Measurements from ENCODE around the gene ZWILCH.
"Not testable (repeated sequence)": the region's sequence is repeated elsewhere in the genome, so short reads cannot be mapped to it uniquely, and the experiment has no call there.

ZWILCH gene

GRCh38 chr15:66488525-66488924, 16.6 kb upstream of the ZWILCH start:
- DNase-seq (ENCODE audit: low spot score), result no peak

DNA sequence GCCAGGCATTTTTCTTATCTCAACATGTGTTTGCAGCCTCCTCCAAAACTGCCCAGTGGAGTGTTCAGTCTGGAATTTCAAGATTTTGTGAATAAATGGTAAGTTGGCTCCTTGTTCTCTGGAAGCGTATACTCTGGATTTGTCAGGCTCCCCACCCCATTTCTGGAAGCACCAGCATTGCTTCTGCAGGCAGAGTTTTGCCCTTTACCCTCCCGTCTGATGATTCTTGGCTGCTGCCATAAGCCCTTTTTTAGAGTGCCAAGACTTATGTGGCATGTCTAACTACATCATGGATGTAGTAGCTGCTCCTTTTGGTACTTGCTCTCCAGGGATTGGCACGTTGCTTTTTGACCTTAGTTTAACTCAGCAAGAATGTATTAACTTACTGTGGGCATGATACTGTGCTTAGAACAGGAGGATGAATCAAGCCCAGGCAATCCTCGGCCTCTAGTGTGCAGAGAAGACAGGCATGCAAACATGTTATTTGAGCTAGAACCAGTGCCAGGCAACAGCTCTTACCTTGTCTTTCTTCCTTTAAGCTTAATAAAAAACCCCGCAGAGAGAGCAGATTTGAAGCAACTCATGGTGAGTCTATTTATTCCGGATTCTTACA, 15.8 kb upstream of the ZWILCH start:
- DNase-seq (ENCODE audit: low spot score), result no peak

- DNase-seq (ENCODE audit: low spot score), result no peak
These were observed 13.3 kb upstream of the ZWILCH start for GRCh38 chr15:66491846-66492245.

GRCh38 chr15:66494262-66494661, 10.9 kb upstream of the ZWILCH start:
- no peak for DNase-seq (ENCODE audit: low spot score)

DNA sequence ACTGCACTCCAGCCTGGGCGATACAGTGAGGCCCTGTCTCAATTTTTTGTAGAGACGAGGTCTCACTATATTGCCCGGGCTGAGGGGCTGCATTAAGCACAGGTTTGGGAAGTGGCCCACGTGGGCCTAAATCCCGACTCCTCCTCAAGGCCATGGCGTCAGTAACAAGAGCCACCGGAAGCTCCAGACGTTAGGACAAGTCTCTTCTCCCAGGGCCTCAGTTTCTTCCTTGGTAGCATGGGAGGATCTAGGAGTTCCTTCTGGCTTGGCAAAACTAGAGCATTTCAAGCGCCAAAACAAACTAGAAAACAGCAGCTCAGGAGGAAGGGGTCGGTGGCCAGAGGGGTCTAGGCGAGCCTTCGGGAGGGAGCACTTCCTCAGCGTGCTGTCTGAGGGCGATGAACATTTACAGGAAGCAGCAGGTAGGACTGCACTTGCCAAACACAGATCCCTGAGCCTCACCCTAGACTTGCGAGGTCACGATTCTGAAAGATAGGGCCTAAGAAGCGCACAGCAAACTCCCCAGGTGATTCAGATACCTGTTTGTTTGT, 8.1 kb upstream of the ZWILCH start:
- peak; percentile 56 for DNase-seq (ENCODE audit: low spot score)

GRCh38 chr15:66497502-66498455, 7.3 kb upstream of the ZWILCH start, which contains the start of gene SNAPC5:
Gene SNAPC5, minus strand, starts transcription at chr15:66497762. Its CDS starts 31 bp downstream, at chr15:66497731.
- DNase-seq (ENCODE audit: low spot score), result peak; percentile 97

DNA sequence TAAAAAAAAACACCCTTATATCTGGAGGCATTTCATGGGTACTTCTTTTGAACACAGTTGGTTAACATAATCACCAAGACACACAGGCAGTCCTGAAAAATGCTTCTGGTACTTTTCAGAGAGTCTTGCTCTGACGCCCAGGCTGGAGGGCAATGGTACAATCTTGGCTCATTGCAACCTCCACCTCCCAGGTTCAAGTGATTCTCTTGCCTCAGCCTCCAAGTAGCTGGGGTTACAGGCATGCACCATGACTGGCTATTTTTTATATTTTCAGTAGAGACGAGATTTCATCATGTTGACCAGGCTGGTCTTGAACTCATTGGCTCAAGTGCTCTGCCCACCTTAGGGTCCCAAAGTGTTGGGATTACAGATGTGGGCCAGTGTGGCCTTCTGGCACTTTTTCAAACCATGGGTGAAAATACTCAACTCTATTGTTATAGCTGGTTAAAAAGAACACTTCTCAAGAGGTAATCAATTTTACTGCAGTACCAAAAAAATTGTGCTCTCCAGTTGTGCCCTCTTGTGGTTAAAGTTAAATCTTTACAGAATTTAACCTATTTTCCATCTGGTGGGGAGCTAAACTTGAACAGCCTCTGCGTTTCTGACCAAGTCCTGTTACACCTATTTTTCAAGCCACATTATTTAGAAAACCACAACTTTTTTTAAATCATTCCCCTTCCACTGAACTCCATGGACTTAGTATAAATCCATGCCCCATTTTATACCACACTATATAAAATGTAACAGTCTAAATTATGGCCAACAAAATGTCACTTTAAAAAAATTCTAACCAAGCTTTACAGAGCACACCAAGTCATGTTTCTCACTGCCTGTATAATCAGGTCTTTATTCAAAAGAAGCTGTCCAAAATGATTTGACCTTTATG, 6.4 kb upstream of the ZWILCH start:
- peak; percentile 47 for DNase-seq (ENCODE audit: low spot score)

DNA sequence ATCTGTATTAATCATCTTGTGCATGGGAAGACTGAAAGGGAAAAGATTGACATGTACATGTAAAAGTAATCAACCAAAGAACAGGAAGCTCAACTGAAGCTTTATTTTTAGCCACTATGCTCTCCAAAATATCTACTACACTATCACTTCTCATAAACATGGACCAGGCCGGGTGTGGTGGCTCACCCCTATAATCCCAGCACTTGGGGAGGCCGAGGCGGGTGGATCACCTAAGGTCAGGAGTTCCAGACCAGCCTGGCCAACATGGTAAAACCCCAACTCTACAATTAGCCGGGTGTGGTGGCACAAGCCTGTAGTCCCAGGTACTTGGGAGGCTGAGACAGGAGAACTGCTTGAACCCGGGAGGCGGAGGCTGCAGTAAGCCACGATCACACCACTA, 4.8 kb upstream of the ZWILCH start:
- DNase-seq (ENCODE audit: low spot score), result not testable (repeated sequence)

DNA sequence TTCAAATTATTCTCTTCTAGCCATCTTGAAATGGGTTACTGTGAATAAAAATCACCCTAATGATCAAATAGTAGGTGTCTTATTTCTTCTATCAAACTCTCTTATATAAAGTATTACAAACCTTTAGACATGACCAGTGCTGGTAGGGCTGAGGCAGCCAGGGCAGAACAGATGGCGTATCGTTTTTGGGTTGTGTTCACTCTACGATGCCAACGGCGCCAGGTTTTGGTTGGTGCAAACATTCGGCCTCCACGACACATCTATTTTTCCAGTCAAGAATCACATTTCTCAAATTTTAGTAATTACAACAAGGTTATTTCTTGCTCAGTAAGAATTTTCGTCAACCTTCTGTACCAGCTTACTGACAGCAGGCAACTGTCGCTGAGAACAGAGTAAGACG, 2.6 kb upstream of the ZWILCH start:
- no peak for DNase-seq (ENCODE audit: low spot score)

GRCh38 chr15:66503041-66503648, 2.0 kb upstream of the ZWILCH start:
- not testable (repeated sequence) for DNase-seq (ENCODE audit: low spot score)

DNA sequence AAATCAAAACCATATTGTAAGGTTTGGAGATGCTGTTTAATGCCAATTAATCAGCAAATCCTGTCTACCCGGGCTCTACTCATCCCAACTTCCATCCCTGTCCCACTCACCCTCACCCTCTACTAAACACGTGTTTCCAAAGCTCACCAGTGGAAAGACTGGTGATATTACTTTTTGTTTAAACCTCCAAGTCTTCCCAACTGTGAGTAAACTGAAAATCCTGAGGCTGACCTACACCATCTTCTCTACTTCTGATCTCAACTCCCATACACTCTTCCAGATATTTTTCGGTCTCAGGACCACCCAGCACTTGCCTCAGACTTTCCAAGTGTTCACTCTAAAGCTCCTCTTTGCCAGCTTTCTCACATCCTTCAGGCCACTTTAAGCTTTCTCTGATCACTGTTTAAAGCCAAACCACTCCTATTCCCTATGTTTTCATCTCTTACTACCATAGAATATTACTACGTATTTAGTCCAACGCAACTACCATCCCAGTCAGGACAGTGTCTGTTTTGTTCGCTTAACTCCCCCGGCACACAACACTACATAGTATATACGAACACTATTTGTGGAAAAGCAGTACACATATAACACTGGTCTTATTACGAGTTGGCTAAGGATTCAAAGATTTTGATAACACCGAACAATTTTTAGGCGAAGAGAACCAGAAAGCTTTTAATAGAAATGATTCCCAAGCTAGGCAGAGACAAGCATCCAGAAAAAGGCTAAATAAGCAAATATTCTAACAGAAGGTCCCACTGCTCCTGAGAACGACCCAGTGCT, 1.2 kb upstream of the ZWILCH start:
- DNase-seq (ENCODE audit: low spot score), result no peak

GRCh38 chr15:66505430-66505811, 295 bp downstream of the ZWILCH start:
- DNase-seq (ENCODE audit: low spot score), result no peak

- DNase-seq (ENCODE audit: low spot score), result no peak
These were observed 692 bp downstream of the ZWILCH start for GRCh38 chr15:66505818-66506217.

DNA sequence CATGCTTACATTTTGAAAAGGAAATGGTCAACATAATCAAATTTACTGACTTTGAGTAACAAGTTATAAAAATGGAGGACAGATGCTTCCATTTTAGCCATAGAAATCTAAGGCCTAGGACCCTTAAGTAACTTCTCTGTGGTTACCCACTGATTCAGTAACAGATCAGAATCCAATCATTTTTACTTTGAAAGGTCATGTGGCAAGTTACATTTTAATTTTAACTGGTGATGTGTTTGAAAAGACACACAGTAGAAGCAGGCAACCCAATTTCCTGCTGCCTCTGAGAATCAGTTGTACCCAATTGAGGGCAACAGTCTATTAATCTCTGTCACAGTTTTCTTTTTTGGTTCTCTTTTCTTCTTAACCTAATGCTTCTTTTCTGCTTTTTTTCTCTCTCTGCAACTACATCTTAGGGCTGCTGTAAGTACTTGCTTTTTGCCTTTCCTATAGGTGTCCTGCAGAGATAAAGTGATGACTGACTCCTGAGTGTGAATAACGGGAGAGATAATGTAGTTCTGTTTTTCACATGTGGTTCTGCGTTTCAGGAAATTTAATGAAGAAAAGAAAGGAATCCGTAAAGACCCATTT, 3.3 kb downstream of the ZWILCH start:
- DNase-seq (ENCODE audit: low spot score), result no peak

DNA sequence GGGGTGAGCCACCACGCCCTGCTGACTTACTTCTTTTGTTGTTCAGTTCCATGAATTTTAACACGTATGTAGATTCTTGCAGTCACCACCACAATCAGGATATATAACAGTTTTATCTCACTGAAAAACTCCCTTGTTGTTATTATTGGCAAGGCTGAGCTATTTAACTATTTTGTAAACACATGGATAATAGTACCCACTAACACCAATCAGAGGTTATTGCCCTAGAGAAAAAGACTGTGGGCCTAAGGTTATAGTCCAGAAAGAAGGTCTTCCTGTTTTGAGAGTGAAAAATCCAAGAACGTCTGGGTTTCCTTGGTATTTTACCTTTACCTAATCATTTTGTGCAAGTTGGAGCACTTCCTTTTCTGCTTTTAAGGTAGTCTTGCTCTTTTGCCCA, 9.5 kb downstream of the ZWILCH start:
- DNase-seq (ENCODE audit: low spot score), result no peak

GRCh38 chr15:66515901-66516322, 10.8 kb downstream of the ZWILCH start:
- DNase-seq (ENCODE audit: low spot score), result no peak

GRCh38 chr15:66523926-66524325, 18.8 kb downstream of the ZWILCH start:
- DNase-seq (ENCODE audit: low spot score), result no peak

DNA sequence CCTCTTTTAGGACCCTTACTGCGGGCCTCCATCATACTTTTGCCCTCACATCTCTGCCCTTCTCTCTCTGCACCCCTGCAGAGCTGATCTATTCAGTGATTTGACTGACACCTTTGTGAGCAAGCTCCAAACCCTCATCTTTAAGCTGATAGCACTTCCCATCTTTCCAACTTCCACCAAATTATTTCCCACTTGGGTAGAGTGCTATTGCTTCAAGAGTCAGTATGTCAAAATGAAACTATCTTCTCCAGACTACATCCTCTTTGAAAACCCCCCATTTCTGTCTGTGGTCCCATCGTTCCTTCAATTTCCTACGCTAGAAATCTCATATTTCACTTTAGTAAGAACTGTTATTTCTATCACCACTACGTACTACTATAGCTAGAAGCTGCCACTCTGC, 19.7 kb downstream of the ZWILCH start:
- no peak for DNase-seq (ENCODE audit: low spot score)

DNA sequence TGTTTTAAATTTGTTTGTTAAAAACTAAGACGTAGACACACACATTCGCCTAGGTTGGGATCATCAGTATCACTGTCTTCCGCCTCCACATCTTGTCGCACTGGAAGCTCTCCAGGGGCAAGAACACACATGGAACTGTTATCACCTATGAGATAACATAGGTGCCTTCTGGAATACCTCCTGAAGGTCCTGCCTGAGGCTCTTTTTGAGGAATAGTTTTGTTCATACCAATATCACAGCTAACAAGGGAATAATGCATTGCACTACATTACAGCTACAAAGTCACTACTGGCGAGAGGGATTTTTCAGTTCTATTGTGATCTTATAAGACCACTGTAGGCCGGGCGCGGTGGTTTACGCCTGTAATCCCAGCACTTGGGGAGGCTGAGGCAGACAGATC, 29.9 kb downstream of the ZWILCH start:
- no peak for DNase-seq (ENCODE audit: low spot score)

DNA sequence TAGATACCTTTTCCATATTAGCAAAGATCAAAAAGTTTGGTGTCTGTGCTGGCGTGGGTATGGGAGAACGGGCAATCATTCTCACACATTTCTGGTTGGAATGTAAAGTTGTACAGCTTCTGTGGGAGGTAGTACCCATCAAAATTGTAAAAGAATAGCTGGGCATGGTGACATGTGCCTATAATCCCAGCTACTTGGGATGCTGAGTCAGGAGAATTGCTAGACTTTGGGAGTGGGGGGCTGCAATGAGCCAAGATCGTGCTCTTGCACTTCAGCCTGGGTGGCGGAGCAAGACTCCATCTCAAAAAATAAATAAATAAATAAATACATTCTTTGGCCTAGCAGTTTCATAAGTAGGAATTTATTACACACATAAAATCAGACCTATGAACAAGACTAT, 37.8 kb downstream of the ZWILCH start:
- no peak for DNase-seq (ENCODE audit: low spot score)
